ENCODE data around the gene STIP1. TPM values are rescaled to one million over a fixed set of nuclear protein-coding genes. Genes with fewer than 3 reads are reported as not detected.
"Not testable (repeated sequence)": the region's sequence is repeated elsewhere in the genome, so short reads cannot be mapped to it uniquely, and the experiment has no call there.

Gene STIP1
- total RNA-seq, 1 donor from 2014 or later: 187 TPM

DNA sequence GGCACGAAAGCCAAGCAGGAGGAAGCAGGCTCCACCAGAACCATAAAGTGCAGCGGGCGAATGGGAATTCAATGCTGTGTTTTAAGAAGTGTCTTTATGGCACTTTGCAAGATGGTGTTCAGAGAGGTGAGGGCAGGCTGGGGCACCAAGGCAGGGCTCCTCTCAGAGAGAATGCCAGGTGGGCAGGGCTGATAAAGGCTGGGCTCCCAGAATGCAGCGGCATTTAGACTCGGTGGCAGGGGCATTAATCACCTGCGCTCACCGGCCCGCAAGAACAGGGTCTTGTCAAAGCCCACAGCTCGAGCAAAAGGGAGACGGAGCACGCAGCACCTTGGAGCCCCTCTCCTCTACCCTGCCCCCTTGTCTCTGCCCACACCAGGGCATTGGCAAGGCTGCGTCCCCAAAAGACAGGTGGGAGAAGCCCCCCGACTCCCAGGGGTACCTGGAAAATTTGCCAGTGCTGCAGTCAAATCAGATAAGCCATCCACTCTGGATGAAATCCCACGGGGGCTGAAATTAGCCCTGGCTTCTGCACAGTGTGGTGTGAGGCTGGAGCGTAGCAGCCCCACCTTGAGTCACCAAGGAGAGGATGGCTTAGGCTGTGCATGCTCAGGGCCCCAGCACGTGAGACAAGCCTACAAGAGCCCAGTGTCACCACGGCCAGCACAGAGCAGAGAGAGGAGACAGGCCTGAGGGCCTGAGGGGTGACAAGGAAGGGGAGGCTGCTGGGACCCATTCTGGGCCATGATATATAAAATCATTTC, 28.2 kb upstream of the STIP1 start:
- DNase-seq (ENCODE audit: low read depth, low spot score): no peak

DNA sequence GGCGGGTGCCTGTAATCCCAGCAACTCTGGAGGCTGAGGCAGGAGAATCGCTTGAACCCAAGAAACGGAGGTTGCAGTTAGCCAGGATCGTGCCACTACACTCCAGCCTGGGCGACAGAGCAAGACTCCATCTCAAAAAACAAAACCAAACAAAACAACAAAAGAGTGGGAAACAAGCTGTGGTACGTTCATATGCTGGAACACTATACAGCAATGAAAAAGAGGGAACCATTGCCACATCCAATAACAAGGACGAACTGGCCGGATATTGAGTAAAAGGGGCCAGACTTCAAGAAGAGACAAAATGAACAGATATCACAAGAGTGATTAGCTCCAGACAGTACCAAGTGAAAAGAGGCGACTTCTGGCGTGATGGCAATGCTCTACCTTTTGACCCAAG, 24.9 kb upstream of the STIP1 start:
- DNase-seq (ENCODE audit: low read depth, low spot score): no peak

DNA sequence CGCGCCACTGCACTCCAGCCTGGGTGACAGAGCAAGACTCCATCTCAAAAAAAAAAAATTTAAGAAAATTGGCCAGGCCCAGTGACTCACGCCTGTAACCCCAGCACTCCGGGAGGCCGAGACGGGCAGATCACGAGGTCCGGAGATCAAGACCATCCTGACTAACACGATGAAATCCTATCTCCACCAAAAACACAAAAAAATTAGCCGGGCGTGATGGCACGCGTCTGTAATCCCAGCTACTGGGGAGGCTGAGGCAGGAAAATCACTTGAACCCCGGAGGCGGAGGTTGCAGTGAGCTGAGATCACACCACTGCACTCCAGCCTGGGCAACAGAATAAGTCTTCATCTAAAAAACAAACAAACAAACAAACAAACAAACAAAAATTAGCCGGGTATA, 23.2 kb upstream of the STIP1 start:
- not testable (repeated sequence) for DNase-seq (ENCODE audit: low read depth, low spot score)

DNA sequence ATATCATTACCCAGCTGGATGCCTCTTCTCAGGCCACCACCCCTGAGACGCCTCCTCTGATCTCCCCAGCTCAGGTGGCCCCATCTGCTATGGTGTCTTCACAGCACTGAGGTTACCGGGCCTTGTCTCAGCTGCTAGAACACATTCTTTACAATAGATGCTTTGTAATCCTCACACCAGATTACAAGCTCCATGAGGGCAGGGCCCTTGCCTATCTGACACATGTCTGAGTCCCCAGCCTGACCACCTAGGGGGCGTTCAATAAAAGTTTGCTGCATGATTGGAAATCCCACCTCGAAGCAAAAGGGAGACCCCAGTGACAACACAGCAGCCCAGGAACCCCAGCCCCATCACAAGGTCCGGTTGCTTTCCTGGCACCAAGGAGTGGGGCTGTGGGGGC, 22.0 kb upstream of the STIP1 start:
- DNase-seq (ENCODE audit: low read depth, low spot score): no peak

DNA sequence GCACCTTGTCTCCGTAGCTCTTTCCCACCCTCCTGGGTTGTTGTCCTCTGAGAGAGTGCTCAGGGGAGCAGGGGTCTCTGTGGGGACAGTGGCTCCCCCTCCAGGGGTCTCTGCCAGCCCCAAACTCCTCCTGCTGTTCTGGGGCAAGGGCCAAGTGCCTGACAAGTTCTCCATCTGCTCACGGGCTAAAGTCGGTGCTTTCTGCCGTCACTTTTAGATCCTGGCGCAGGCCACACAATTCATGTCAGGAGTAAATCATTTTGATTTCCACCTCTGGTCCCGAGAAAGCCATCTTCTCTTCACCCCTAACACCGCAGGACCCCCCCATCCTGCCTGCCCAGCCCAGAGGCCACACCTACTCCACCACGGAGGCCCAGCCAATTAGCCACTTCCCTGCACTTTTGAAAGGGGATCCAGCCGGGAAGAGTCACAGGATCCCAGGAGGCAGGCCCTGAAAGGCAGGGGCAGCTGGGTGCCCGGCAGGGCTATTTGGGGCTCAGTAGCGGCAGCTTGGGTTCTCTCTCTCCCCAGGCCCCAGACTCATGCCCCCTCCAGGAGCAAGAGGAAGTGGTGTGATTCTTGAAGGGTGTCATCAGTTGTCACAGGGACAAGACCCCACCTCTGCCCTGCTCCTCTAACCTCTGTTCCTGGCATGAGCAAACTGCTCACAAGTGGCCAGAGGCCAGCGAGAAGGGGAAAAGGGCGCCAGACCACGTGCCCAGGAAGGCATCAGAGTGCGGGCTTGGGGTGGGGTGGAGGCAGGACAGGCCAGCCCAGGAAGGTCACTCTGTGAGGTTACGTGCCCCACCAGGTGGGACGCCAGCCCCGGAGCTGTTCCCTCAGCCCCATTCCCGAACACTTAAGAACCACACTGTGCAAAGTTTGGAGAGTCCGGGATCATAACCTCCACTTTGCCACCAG, 21.3 kb upstream of the STIP1 start:
- DNase-seq (ENCODE audit: low read depth, low spot score): no peak

DNA sequence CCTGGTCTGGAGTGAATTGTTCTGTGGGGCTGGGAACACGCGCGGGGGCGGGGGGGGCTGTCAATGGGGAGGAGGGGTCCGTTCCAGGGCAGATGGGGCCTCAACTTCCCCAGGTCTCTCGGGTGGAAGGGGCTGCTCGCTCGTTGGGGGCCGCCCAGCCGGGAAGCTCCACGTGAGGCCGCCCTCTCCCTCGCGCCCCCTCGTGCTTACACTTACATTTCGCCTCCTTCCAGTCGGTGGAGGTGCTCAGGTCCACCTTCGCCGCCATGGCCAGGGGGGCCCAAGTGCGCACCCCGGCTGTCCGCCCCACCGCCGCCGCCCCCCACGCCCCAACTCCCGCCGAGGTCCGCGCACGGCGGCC, 20.5 kb upstream of the STIP1 start:
- no peak for DNase-seq (ENCODE audit: low read depth, low spot score)

DNA sequence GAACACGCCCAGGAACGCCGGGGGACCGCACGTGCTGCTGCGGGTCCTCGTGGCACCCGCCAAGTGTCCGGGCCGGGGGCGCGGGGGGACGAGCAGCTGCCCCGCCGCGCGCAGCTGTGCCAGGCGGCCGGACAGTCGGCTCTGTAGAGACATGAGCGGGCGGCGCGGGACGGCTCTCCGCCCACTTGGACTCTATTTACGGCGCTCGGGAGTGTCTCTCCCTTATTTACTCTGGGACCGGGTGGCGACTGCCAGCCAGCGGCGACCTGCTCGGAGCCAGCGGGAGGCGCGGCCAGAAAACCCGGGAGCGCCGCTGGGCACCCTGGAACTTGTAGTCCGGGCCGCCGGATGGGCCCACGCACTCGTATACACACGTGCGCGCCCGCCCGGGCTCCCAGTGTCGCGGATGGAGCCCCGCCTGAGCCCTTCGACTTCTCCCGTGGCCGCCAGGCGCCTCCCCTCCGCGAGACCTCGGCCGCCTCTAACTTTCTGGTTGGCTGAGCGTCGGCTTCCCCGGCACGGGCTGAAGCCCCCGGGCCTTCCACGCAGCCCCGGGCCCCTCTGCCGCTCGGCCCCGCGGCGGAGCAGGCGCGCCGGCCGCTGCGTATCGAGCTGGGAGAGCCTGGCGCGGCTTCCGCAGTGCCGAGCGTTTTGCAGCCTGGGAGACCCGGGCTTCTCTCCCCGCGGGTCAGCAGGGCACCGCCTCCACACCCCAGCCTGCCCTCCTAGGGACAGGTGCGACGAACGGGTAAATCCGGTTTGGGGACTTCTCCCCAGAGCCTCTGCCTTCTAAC, 19.9 kb upstream of the STIP1 start, which contains the start of gene MACROD1:
Gene MACROD1, minus strand, starts transcription at position 272 of the 794 bp plus-strand sequence. Its CDS starts 119 bp downstream, at position 153.
- peak; percentile 49 for DNase-seq (ENCODE audit: low read depth, low spot score)

DNA sequence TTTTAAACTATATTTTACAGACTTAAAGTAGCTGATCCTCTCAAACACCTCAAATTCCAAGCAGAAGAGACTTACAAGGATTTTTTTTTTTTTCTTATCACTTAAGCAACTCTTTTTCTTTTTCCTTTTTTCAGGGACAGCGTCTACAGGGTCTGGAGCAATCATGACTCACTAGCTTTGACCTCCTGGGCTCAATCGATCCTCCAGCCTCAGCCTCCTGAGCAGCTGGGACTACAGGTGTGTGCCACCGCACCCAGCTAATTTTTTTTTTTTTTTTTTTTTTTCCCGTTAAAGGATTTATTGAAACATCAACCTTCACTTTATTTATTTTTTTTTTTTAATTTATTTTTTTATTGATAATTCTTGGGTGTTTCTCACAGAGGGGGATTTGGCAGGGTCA, 15.6 kb upstream of the STIP1 start:
- DNase-seq (ENCODE audit: low read depth, low spot score): no peak

DNA sequence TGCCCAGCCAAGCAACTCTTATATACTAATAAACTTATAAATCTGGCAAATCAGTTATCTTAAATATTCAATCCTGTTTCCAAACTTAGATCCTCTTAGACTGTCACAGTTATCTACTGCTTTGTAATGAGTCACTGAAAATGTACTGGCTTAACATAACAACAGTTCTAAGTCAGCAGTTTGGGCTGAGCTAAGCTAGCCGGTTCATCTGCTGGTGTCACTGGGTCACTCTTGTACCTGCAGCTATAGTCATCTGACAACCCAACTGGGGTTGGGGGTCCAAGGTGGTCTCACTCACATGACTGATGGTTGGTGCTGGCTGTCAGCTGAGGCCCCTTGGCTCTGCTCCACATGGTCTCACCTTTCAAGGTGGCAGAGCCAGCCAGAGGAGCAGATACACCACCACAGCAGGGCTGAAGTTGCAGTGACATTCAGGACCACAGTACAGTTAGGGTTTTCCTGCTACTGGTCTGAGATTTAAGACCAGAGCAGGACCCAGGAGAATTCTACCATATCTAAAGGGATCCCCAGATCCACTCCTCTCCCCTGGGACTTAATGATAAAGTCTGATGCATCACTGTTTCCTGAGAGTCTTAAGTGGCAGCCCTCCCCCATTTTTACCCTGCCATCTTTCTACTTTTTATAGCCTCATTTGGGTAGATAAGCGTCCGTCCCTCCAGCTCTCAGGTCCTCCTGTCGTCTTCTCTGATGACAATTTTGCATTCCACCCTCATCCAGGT, 12.2 kb upstream of the STIP1 start:
- no peak for DNase-seq (ENCODE audit: low read depth, low spot score)

DNA sequence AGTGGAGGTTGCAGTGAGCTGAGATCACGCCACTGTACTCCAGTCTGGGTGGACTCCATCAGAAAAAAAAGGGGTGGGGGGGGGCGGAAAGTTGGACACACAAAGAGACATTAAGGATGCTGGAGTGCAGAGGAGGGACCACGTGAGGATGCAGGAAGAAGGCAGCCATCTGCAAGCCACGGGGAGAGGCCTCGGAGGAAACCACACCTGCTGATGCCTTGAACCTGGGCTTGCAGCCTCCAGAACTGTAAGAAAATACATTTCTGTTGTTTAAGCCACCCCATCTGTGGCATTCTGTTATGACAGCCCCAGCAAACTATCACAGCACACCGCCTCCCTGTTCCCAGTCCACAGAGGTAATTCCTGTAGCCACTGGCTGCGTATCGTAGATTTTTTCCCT, 9.2 kb upstream of the STIP1 start:
- no peak for DNase-seq (ENCODE audit: low read depth, low spot score)

DNA sequence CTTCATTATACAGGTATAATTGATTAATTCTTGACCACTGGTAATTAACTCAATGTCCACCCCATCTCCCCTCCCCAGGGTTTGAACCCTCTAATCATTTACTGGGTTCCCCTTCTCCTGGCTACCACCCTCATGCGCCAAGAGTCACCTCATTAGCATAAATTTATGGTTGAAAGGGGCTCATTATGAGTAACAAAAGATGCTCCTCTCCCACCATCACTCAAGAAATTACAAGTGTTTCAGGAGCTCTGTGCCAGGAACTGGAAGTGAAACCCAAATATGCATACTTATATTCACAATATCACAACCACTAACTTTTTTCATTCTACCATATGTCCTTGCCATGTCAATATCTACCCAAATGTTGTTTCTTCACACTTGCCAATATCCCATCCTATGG, 7.8 kb upstream of the STIP1 start:
- DNase-seq (ENCODE audit: low read depth, low spot score): no peak

DNA sequence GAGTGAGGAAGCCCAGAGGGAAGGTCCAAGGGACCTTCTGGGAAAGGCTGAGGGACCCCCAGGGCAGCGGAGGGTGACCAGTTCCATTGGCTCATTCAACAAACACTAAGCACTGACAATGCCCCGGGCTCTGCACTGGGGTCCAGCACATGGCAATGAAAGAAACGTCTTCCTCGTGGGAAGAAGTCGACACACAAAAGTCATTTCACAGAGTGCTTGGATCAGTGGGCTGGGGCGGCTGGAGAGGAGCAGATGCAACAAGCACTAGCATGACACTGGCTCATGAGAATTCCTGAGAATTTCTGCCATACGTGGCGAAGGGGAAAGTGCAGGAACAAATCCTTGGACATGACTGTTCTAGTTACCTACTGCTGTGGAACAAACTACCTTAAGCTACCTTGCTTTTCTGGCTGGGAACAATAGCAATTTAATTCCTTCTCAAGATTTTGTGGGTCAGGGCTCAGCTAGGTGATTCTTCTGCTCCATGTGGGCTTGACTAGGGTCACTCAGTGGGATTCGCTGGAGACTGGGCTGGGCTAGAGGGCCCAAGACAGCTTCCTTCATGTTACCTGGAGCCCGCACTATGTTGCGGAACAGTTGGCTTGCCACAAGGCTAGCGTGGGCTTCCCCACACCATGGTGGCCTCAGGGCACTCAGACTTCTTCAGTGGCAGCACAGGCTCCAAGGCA, 6.9 kb upstream of the STIP1 start:
- DNase-seq (ENCODE audit: low read depth, low spot score): no peak

DNA sequence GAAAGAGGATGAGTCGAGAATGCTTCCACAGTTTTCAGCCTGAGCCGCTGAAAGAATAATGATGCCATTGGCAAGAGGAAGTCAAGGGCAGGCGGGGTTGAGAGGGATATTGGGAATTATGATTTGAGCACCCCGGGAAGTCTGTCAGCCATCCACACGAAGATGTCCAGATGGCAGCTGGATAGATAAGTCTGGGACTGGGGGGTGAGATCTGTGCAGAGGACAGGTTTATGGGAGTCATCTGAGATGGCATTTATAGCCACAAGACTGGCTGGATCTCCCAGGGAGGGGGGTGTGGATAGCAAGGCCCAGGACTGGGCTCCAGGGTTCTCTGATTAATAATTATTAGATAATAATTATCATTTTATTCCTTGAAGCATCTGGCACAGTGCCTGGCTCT, 5.1 kb upstream of the STIP1 start:
- no peak for DNase-seq (ENCODE audit: low read depth, low spot score)

DNA sequence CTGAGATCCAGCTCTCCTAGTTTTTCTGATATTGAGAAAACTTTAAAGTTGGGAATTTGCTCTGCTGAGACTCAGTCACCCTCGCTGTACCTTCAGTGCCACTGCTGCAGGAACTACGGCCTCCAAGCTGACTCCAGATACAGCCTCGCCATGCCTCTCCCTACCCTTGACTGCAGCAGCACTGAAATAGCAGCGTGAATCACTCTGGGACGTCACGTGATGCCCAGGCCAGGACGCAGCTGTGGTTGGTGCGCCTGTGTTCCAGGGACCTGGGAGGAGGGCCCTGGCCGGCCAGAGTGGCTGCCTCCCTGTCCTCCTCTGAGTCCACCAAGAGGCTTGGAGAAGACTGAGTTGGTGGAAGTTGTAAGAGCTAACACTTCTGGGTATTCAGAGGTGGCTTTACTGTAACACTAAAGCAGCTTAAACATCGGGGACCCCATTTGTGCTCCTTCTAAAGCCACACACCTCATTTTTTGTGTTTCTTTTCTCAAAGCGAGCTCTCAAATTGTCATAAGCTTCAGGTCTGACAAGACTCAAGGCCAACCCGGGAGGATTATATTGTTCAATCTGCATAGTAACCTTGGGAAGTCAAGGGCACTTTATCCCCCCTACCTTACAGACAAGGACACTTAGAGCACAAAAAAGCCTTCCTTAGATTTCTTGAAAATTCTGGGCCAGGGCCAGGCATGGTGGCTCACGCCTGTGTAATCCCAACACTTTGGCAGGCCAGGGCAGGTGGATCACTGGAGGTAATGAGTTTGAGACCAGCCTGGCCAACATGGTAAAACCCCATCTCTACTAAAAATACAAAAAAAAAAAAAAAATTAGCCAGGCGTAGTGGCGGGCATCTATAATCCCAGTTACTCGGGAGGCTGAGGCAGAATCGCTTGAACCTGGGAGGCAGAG, 4.2 kb upstream of the STIP1 start:
- peak; percentile 82 for DNase-seq (ENCODE audit: low read depth, low spot score)

DNA sequence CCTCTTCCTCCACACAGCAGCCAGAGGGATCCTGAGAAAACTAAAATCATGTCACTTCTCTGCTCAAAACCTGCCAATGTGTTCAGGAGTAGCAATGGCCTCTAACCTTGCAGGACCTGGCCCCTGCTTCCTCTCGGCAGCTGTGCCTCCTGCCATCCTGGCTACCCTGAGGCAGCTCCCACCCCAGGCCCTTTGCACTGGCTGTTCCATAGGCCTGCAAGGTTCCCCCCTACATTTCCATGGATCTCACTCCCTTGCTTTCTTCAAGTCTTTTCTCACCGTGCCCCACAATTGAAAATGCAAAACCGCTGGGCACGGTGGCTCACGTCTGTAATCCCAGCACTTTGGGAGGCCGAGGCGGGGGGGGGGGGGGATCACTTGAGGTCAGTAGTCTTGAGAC, 2.1 kb upstream of the STIP1 start:
- no peak for DNase-seq (ENCODE audit: low read depth, low spot score)

DNA sequence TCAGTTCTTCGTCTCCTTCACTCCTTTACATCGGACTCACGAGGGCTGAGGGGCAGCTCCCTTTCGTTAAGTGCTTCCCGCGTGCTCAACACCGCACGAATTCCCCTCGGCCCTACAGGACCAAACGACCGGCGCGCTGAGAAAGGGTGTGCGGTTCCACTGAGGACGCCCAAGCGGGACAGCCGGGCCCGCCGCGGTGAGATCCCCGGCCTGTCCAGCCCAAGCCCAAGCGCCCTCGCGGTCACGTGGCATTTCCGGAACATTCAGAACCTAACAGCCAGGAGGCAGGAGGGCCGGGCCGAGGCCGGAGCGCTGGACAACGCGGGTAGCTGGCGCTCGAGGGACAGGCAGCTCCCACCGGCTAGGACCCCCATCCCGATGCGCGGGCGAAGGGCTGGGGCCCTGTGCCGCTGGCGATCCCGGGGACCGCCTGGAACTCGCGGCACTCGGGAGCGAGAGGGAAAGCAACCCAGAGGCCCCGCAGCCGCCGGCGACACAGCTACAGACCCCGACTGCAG, 737 bp upstream of the STIP1 start:
- peak; percentile 64 for DNase-seq (ENCODE audit: low read depth, low spot score)

DNA sequence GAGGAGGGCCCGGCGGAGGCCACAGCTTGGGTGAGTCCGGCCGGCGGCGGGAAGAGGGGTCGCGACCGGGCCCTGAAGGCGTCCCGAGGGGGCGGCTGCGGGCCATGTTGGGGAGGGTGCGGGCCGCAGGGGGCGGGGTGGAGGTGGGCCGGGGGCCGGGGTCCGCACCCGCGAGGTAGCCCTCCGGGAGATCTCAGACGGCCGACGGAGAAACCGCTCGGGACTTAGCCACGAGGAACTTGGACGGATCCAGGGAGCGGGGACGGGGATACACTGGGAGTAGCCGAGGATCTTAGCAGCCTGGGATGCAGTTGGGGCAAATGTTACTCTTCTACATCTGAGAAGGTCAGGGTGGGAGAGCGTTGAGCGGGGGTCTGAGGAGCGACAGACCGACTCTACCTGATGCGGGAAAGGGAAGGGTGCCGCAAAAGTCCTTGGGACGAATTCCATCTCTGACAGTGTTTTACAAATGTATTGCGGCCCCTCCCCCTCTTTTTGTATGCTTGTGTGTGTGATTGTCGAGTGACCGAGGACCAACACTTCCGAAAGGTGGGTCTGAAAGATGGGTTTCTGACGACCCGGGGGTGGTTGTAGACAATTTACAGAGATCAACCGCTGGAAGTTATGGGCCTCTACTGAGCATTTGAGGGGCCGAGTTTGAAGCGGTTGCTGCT, 658 bp downstream of the STIP1 start:
- no peak for DNase-seq (ENCODE audit: low read depth, low spot score)

DNA sequence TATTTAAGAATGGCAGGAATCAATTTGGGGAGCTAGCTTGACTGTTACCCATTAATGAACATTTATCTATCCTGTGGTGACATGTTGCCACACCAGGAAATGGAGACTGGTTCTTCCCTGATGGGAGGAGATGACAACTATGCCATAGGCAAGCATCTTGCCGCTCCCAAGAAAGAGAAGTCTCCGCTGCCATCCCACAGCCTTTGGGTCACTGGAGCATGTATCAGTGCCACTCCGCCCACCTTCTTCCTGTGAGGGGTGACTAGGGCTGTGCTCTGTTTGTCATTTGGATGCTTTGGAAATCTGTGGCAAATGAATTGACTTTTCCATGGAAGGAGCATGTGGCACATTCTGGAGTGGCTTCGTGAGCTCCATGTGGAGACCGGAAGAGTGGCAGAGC, 6.5 kb downstream of the STIP1 start:
- DNase-seq (ENCODE audit: low read depth, low spot score): no peak

DNA sequence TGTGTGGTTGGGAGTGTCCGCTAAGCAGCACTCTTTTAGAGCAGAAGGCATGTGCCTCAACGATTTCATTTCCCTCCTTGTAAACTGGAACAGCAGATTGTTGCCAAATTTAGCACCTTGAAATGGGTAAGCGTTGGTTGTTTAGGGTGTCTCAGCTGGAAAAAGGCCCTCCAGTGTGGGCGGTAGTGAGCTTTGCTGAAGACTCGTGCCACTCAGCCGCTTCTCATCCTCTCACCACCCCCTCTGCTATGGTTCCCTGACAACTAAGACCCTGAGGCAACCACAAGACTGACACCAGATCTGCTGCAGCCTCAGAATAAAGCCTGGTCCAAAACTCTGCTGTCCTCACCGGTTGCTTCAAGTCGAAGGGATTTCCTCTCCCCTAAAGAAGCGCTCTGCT, 10.7 kb downstream of the STIP1 start:
- DNase-seq (ENCODE audit: low read depth, low spot score): no peak

Data from pulmonary artery endothelial cell (primary cell).